Neural cell (in vitro differentiated cells): ENCODE measurements around the gene DNAJC10. TPM values are rescaled to one million over a fixed set of nuclear protein-coding genes. Genes with fewer than 3 reads are reported as not detected.

ENCODE experiments used
- H2AFZ ChIP-seq: fragments of 200-600, 300-800 bp; sonication (generic), shearing (Covaris generic); 2 replicates; pipeline ENCODE4 v1.6.0; 2014; ENCODE audit warnings: low read depth, mild to moderate bottlenecking, antibody characterized with exemption, low read length, moderate library complexity
- H3F3A ChIP-seq: fragments of 200-600 bp; shearing (Covaris generic); 2 replicates; pipeline ENCODE4 v1.6.1; 2016; ENCODE audit warnings: mild to moderate bottlenecking, moderate library complexity, mixed read lengths, antibody characterized with exemption, low read length; ENCODE audit not compliant: insufficient read depth, poor library complexity, severe bottlenecking
- H3K27ac ChIP-seq: fragments of 200-600, 300-800 bp; sonication (generic), shearing (Covaris generic); 2 replicates; pipeline ENCODE4 v1.5.1; 2014; ENCODE audit warnings: mild to moderate bottlenecking, low read length, moderate library complexity
- H3K27me3 ChIP-seq: fragments of 300-800, 200-600 bp; sonication (generic), shearing (Covaris generic); 2 replicates; pipeline ENCODE4 v1.6.0; 2014; ENCODE audit warnings: mild to moderate bottlenecking, low read depth, low read length, moderate library complexity; ENCODE audit not compliant: insufficient read depth
- H3K36me3 ChIP-seq: fragments of 300-800, 200-600 bp; sonication (generic), shearing (Covaris generic); 2 replicates; pipeline ENCODE4 v1.5.1; 2014; ENCODE audit warnings: mild to moderate bottlenecking, antibody characterized with exemption, low read length, moderate library complexity; ENCODE audit not compliant: insufficient read depth
- H3K4me2 ChIP-seq: fragments of 300-800, 200-600 bp; sonication (generic), shearing (Covaris generic); 2 replicates; pipeline ENCODE4 v1.6.0; 2014; ENCODE audit warnings: mild to moderate bottlenecking, low read length
- H3K4me3 ChIP-seq: fragments of 300-800, 200-600 bp; sonication (generic), shearing (Covaris generic); 2 replicates; pipeline ENCODE4 v1.5.1; 2014; ENCODE audit warnings: mild to moderate bottlenecking, low read length, moderate library complexity
- H3K79me2 ChIP-seq: fragments of 200-600 bp; shearing (Covaris generic); replicated peaks from 2 replicates; pipeline ENCODE4 v1.6.0; 2014; ENCODE audit warnings: mild to moderate bottlenecking, low read length, moderate library complexity; ENCODE audit not compliant: insufficient read depth
- H3K9ac ChIP-seq: fragments of 300-800, 200-600 bp; sonication (generic), shearing (Covaris generic); 2 replicates; pipeline ENCODE4 v1.6.1; 2016; ENCODE audit warnings: mild to moderate bottlenecking, low read length, mixed read lengths
- H3K9me2 ChIP-seq: fragments of 200-600 bp; shearing (Covaris generic); 2 replicates; pipeline ENCODE4 v1.6.1; 2016; ENCODE audit warnings: mild to moderate bottlenecking, low read length, mixed read lengths; ENCODE audit not compliant: insufficient read depth
- H3K9me3 ChIP-seq: fragments of 200-600, 300-800 bp; sonication (generic), shearing (Covaris generic); 2 replicates; pipeline ENCODE4 v1.6.1; 2016; ENCODE audit warnings: mild to moderate bottlenecking, mixed run types, low read length, moderate library complexity, mixed read lengths
- H4K20me1 ChIP-seq: fragments of 200-600 bp; shearing (Covaris generic); 2 replicates; pipeline ENCODE4 v1.6.1; 2016; ENCODE audit warnings: mild to moderate bottlenecking, mixed run types; ENCODE audit not compliant: insufficient read depth
- EP300 ChIP-seq: fragments of 450-650 bp; conservative IDR thresholded peaks from 2 replicates; pipeline ENCODE4 v1.6.1; 2014; ENCODE audit warnings: antibody characterized with exemption, mild to moderate bottlenecking, moderate library complexity; ENCODE audit not compliant: poor library complexity, severe bottlenecking
- EZH2 ChIP-seq: fragments of 200-600, 300-800 bp; shearing (Covaris generic), sonication (generic); IDR thresholded peaks from 2 replicates; pipeline ENCODE4 v1.6.1; 2014; ENCODE audit warnings: antibody characterized with exemption, low read length, borderline replicate concordance, mild to moderate bottlenecking; ENCODE audit not compliant: insufficient read depth, poor library complexity, severe bottlenecking
- MXI1 ChIP-seq: fragments of 450-650 bp; conservative IDR thresholded peaks from 2 replicates; pipeline ENCODE4 v1.6.1; 2014; ENCODE audit warnings: antibody characterized with exemption, mild to moderate bottlenecking; ENCODE audit not compliant: poor library complexity, severe bottlenecking
- POLR2AphosphoS5 ChIP-seq: IDR thresholded peaks from 2 replicates; pipeline ENCODE4 v1.6.1; 2012
- RAD21 ChIP-seq: fragments of 450-650 bp; conservative IDR thresholded peaks from 2 replicates; pipeline ENCODE4 v1.6.1; 2014; ENCODE audit warnings: antibody characterized with exemption, mild to moderate bottlenecking, moderate library complexity
- SMC3 ChIP-seq: fragments of 450-650 bp; conservative IDR thresholded peaks from 2 replicates; pipeline ENCODE4 v1.6.1; 2014; ENCODE audit warnings: antibody characterized with exemption, mild to moderate bottlenecking, moderate library complexity; ENCODE audit not compliant: poor library complexity
- TAF1 ChIP-seq: IDR thresholded peaks from 2 replicates; pipeline ENCODE4 v1.6.1; 2012; ENCODE audit warnings: low read depth
- polyA plus RNA-seq: library from polyadenylated mRNA; depleted of rRNA; stranded (reverse); fragments of >200 nt; gene quantifications from 2 replicates; pipeline ENCODE4 v1.2.3, GENCODE V29; 2014
- TF ChIP-seq, protein P1 (sequence below): fragments of 450-650 bp; IDR thresholded peaks from 2 replicates; pipeline ENCODE4 v1.5.1; 2014; ENCODE audit warnings: antibody characterized with exemption, mild to moderate bottlenecking, moderate library complexity; ENCODE audit not compliant: poor library complexity, severe bottlenecking
- TF ChIP-seq, protein P2 (sequence below): IDR thresholded peaks from 2 replicates; pipeline ENCODE4 v1.6.1; 2012; ENCODE audit warnings: borderline replicate concordance

Gene DNAJC10
- polyA plus RNA-seq, 1 donor from 2014 or later: 92.5 TPM

DNA sequence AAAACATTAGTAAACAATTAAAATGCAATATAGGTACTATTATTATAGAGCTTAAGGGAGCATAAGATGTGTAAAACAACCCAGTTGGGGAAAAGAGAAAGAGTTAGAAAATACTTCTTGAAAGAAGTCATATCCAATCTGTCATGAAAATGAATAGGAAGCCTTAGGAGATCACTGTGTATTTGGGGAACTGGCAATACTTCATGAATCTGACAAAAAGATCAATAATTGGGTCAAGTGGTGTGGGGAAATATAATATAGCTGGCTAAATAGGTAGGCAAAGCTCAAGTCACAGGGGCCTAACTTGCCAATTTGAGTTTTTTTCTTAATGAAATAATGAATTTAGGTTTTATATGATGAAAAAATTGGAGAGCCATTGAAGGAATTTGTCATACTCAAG, 14.4 kb downstream of the DNAJC10 start:
- TF ChIP-seq EZH2: no peak
- TF ChIP-seq SMC3: no peak
- TF ChIP-seq EP300: no peak
- TF ChIP-seq POLR2AphosphoS5: no peak
- no peak for TF ChIP-seq MXI1
- no peak for TF ChIP-seq TAF1
- TF ChIP-seq, protein P1, sequence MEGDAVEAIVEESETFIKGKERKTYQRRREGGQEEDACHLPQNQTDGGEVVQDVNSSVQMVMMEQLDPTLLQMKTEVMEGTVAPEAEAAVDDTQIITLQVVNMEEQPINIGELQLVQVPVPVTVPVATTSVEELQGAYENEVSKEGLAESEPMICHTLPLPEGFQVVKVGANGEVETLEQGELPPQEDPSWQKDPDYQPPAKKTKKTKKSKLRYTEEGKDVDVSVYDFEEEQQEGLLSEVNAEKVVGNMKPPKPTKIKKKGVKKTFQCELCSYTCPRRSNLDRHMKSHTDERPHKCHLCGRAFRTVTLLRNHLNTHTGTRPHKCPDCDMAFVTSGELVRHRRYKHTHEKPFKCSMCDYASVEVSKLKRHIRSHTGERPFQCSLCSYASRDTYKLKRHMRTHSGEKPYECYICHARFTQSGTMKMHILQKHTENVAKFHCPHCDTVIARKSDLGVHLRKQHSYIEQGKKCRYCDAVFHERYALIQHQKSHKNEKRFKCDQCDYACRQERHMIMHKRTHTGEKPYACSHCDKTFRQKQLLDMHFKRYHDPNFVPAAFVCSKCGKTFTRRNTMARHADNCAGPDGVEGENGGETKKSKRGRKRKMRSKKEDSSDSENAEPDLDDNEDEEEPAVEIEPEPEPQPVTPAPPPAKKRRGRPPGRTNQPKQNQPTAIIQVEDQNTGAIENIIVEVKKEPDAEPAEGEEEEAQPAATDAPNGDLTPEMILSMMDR: no peak
- TF ChIP-seq, protein P2, sequence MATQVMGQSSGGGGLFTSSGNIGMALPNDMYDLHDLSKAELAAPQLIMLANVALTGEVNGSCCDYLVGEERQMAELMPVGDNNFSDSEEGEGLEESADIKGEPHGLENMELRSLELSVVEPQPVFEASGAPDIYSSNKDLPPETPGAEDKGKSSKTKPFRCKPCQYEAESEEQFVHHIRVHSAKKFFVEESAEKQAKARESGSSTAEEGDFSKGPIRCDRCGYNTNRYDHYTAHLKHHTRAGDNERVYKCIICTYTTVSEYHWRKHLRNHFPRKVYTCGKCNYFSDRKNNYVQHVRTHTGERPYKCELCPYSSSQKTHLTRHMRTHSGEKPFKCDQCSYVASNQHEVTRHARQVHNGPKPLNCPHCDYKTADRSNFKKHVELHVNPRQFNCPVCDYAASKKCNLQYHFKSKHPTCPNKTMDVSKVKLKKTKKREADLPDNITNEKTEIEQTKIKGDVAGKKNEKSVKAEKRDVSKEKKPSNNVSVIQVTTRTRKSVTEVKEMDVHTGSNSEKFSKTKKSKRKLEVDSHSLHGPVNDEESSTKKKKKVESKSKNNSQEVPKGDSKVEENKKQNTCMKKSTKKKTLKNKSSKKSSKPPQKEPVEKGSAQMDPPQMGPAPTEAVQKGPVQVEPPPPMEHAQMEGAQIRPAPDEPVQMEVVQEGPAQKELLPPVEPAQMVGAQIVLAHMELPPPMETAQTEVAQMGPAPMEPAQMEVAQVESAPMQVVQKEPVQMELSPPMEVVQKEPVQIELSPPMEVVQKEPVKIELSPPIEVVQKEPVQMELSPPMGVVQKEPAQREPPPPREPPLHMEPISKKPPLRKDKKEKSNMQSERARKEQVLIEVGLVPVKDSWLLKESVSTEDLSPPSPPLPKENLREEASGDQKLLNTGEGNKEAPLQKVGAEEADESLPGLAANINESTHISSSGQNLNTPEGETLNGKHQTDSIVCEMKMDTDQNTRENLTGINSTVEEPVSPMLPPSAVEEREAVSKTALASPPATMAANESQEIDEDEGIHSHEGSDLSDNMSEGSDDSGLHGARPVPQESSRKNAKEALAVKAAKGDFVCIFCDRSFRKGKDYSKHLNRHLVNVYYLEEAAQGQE: no peak

DNA sequence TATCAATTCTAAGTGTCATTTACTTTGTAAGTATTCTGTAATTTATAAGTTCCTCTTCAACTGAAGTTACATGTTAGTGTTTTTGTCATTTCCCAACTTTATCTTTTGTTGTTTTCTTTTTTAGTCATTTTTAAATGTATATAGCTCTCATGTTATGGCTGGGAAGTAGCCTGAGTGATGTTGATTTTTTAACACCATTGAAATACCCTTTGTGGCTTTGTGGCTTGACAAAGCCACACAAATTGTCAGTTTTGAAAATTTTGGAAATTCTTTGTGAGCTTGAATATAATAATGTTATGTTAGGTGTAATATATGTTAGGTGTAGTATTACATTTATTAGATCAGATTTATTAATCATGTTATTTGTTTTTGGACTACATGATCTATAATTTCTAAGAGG, 16.7 kb downstream of the DNAJC10 start:
- TF ChIP-seq, protein P1: no peak
- no peak for TF ChIP-seq RAD21
- no peak for TF ChIP-seq MXI1
- TF ChIP-seq, protein P2: no peak
- no peak for TF ChIP-seq EZH2
- TF ChIP-seq SMC3: no peak
- TF ChIP-seq EP300: no peak
- TF ChIP-seq TAF1: no peak
- no peak for TF ChIP-seq POLR2AphosphoS5

More for the DNA sequence above, 14.4 kb downstream of the DNAJC10 start:
- H3K4me3 ChIP-seq: no peak overlapping the region
- H3F3A ChIP-seq: no peaks in the 10 kb centered on the region
- peaks cover 11% of the 10 kb centered on the region for H3K36me3 ChIP-seq
- H3K27me3 ChIP-seq: no peaks in the 10 kb centered on the region
- H3K9me3 ChIP-seq: no peaks in the 10 kb centered on the region
- no peaks in the 10 kb centered on the region for H3K9me2 ChIP-seq
- H3K27ac ChIP-seq: no peak overlapping the region
- no peaks in the 10 kb centered on the region for H3K79me2 ChIP-seq
- no peak overlapping the region for H3K9ac ChIP-seq
- H2AFZ ChIP-seq: no peak overlapping the region
- H3K4me2 ChIP-seq: no peak overlapping the region
- H4K20me1 ChIP-seq: no peaks in the 10 kb centered on the region

More for the DNA sequence above, 16.7 kb downstream of the DNAJC10 start:
- Histone ChIP-seq H2AFZ (no peak overlapping the region), H3K9me3 (no peaks in the 10 kb centered on the region), H3K27ac (no peak overlapping the region), H3K4me3 (no peak overlapping the region), H3K79me2 (no peaks in the 10 kb centered on the region), H3K36me3 (peaks cover 11% of the 10 kb centered on the region), H4K20me1 (no peaks in the 10 kb centered on the region), H3K4me2 (no peak overlapping the region), H3K9ac (no peak overlapping the region), H3F3A (no peaks in the 10 kb centered on the region), H3K9me2 (no peaks in the 10 kb centered on the region), H3K27me3 (no peaks in the 10 kb centered on the region)
